Ovary (tissue), 3 donors: ENCODE measurements around the gene TSN.

Source experiments
- CTCF ChIP-seq, 3 donors: fragments of 450-650 bp in 2 of 3; fragments of 200-600 bp in 1 of 3; IDR thresholded peaks; one replicate each; pipeline versions ENCODE4 v1.5.1 to v1.8.0; 2016 to 2022; ENCODE audit warnings: antibody characterized with exemption in 3 of 3, mild to moderate bottlenecking in 1 of 3
- POLR2A ChIP-seq: fragments of 450-650 bp; IDR thresholded peaks from one replicate; pipeline ENCODE4 v1.6.1; 2017; ENCODE audit warnings: antibody characterized with exemption, mild to moderate bottlenecking, moderate library complexity
- donor health status: DM: no; HTN: no; CAD: no.

GRCh38 chr2:121716126-121716525 is 39.3 kb upstream of the TSN start:
- TF ChIP-seq CTCF (IDR thresholded peaks at IDR 0.05), result no peak
- no peak for TF ChIP-seq POLR2A
